ENCODE measurements around the gene ARSG. TPM values are rescaled to one million over a fixed set of nuclear protein-coding genes. Genes with fewer than 3 reads are reported as not detected.
A peak's percentile ranks its signal among the peaks of the same experiment; 100 is the strongest.

ARSG gene
- total and polyA plus RNA-seq, 2 of the 13 experiments (the other 11 are each of a cell fraction or from before 2014, with no cell fraction given): 3.7 to 15.2 TPM

DNA sequence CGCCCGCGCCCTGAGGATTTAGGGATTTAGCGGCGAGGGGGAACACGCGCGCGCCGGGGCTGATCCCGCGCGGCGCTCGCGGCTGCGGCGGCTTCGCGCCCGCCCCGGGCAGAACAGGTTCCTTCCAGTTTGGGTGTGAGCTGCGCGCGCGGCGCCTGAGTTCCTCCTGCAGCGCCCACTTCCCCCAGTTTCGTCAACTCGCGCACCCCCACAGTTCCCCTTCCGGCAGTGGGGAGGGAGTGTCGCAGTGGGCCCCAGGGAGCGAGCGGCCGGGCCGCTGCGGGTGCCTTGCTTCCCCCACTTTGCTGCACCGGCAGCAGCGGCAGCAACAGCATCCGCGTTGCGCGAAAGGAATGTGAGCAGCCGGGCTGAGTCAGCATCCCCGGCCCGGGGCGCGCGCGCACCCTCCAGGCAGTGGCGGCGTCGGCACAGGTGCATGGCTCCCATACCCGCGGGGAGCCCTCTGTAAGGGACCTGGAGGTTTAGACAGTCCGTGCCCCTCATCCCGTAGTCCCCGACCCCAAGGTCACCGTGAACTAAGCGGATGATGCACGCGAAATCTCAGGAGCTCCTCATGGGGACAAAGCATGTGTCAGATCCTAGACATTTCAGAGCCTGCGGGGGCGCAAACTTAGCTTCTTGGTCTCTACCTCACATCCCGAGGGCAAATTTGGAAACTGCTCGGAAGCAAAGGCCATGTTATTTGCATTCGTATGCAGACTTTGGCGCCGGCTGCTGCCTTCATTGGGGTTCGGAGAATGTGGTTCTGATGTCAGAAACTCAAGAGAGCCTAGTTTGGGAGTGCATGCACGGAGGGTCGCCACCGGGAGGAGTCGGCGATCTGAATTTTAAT lies 767 bp downstream of the ARSG start (continued):
- TF ChIP-seq, protein P1, sequence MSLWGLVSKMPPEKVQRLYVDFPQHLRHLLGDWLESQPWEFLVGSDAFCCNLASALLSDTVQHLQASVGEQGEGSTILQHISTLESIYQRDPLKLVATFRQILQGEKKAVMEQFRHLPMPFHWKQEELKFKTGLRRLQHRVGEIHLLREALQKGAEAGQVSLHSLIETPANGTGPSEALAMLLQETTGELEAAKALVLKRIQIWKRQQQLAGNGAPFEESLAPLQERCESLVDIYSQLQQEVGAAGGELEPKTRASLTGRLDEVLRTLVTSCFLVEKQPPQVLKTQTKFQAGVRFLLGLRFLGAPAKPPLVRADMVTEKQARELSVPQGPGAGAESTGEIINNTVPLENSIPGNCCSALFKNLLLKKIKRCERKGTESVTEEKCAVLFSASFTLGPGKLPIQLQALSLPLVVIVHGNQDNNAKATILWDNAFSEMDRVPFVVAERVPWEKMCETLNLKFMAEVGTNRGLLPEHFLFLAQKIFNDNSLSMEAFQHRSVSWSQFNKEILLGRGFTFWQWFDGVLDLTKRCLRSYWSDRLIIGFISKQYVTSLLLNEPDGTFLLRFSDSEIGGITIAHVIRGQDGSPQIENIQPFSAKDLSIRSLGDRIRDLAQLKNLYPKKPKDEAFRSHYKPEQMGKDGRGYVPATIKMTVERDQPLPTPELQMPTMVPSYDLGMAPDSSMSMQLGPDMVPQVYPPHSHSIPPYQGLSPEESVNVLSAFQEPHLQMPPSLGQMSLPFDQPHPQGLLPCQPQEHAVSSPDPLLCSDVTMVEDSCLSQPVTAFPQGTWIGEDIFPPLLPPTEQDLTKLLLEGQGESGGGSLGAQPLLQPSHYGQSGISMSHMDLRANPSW (CRISPR knock-in tag; IDR thresholded peaks at IDR 0.05; ENCODE audit: borderline replicate concordance): no peak
- no peak for TF ChIP-seq SSRP1 (CRISPR knock-in tag; IDR thresholded peaks at IDR 0.05)
- no peak for TF ChIP-seq ZKSCAN1 (IDR thresholded peaks at IDR 0.05; ENCODE audit: low read length)
- no peak for TF ChIP-seq KLF12 (CRISPR knock-in tag; IDR thresholded peaks at IDR 0.05; ENCODE audit: borderline replicate concordance)
- TF ChIP-seq, protein P2, sequence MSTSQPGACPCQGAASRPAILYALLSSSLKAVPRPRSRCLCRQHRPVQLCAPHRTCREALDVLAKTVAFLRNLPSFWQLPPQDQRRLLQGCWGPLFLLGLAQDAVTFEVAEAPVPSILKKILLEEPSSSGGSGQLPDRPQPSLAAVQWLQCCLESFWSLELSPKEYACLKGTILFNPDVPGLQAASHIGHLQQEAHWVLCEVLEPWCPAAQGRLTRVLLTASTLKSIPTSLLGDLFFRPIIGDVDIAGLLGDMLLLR (CRISPR knock-in tag; IDR thresholded peaks at IDR 0.05): peak; percentile 67; the same call in 1 of the 2 replicates
- TF ChIP-seq, protein P3, sequence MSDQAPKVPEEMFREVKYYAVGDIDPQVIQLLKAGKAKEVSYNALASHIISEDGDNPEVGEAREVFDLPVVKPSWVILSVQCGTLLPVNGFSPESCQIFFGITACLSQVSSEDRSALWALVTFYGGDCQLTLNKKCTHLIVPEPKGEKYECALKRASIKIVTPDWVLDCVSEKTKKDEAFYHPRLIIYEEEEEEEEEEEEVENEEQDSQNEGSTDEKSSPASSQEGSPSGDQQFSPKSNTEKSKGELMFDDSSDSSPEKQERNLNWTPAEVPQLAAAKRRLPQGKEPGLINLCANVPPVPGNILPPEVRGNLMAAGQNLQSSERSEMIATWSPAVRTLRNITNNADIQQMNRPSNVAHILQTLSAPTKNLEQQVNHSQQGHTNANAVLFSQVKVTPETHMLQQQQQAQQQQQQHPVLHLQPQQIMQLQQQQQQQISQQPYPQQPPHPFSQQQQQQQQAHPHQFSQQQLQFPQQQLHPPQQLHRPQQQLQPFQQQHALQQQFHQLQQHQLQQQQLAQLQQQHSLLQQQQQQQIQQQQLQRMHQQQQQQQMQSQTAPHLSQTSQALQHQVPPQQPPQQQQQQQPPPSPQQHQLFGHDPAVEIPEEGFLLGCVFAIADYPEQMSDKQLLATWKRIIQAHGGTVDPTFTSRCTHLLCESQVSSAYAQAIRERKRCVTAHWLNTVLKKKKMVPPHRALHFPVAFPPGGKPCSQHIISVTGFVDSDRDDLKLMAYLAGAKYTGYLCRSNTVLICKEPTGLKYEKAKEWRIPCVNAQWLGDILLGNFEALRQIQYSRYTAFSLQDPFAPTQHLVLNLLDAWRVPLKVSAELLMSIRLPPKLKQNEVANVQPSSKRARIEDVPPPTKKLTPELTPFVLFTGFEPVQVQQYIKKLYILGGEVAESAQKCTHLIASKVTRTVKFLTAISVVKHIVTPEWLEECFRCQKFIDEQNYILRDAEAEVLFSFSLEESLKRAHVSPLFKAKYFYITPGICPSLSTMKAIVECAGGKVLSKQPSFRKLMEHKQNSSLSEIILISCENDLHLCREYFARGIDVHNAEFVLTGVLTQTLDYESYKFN (CRISPR knock-in tag; conservative IDR thresholded peaks at IDR 0.05): peak; percentile 27
- 0 out of 2 replicates have a peak, but pooled peaks have one; percentile 59 for TF ChIP-seq HMG20B (CRISPR knock-in tag; conservative IDR thresholded peaks at IDR 0.05)
- peak; percentile 83; the same call in 1 of the 2 replicates for TF ChIP-seq ZNF543 (CRISPR knock-in tag; IDR thresholded peaks at IDR 0.05)
- no peak for TF ChIP-seq TBL1XR1 (IDR thresholded peaks at IDR 0.05; ENCODE audit: borderline replicate concordance, low read length, partially characterized antibody)
- TF ChIP-seq ZNF263 (CRISPR knock-in tag; IDR thresholded peaks at IDR 0.05): 0 out of 2 replicates have a peak, but pooled peaks have one; percentile 1
- peak; percentile 34; the same call in 1 of the 2 replicates for TF ChIP-seq ZNF678 (CRISPR knock-in tag; IDR thresholded peaks at IDR 0.05)
- TF ChIP-seq, protein P4, sequence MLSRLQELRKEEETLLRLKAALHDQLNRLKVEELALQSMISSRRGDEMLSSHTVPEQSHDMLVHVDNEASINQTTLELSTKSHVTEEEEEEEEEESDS (CRISPR knock-in tag; IDR thresholded peaks at IDR 0.05; ENCODE audit: borderline replicate concordance): no peak
- TF ChIP-seq DMAP1 (CRISPR knock-in tag; IDR thresholded peaks at IDR 0.05): peak; percentile 63; the same call in 1 of the 2 replicates
- TF ChIP-seq MIXL1 (CRISPR knock-in tag; IDR thresholded peaks at IDR 0.05): peak; percentile 23; the same call in 1 of the 2 replicates
- TF ChIP-seq, protein P5, sequence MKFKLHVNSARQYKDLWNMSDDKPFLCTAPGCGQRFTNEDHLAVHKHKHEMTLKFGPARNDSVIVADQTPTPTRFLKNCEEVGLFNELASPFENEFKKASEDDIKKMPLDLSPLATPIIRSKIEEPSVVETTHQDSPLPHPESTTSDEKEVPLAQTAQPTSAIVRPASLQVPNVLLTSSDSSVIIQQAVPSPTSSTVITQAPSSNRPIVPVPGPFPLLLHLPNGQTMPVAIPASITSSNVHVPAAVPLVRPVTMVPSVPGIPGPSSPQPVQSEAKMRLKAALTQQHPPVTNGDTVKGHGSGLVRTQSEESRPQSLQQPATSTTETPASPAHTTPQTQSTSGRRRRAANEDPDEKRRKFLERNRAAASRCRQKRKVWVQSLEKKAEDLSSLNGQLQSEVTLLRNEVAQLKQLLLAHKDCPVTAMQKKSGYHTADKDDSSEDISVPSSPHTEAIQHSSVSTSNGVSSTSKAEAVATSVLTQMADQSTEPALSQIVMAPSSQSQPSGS (CRISPR knock-in tag; IDR thresholded peaks at IDR 0.05): 0 out of 2 replicates have a peak, but pooled peaks have one; percentile 38
- no peak for TF ChIP-seq MED13 (CRISPR knock-in tag; IDR thresholded peaks at IDR 0.05)
- peak; percentile 71 for TF ChIP-seq PHF8 (CRISPR knock-in tag; IDR thresholded peaks at IDR 0.05)
